GM21526 (cell line): Measurements from ENCODE around the gene MRS2.
"Not testable (repeated sequence)": the region's sequence is repeated elsewhere in the genome, so short reads cannot be mapped to it uniquely, and the experiment has no call there.

Experiments used
- ATAC-seq: cut with Tn5 transposase; IDR thresholded peaks from one replicate; pipeline ENCODE4 v1.9.1; 2021; ENCODE audit warnings: moderate library complexity; ENCODE audit not compliant: unreplicated experiment, low FRiP score

The MRS2 gene, protein sequence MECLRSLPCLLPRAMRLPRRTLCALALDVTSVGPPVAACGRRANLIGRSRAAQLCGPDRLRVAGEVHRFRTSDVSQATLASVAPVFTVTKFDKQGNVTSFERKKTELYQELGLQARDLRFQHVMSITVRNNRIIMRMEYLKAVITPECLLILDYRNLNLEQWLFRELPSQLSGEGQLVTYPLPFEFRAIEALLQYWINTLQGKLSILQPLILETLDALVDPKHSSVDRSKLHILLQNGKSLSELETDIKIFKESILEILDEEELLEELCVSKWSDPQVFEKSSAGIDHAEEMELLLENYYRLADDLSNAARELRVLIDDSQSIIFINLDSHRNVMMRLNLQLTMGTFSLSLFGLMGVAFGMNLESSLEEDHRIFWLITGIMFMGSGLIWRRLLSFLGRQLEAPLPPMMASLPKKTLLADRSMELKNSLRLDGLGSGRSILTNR

GRCh38 chr6:24402697-24403500 is at the start of gene MRS2:
Gene MRS2 (plus strand): TSS chr6:24402936. CDS start chr6:24403047, 111 bp downstream.
- ATAC-seq, result peak; percentile 98

GRCh38 chr6:24353861-24354260 is 48.9 kb upstream of the MRS2 start:
- ATAC-seq, result no peak

DNA sequence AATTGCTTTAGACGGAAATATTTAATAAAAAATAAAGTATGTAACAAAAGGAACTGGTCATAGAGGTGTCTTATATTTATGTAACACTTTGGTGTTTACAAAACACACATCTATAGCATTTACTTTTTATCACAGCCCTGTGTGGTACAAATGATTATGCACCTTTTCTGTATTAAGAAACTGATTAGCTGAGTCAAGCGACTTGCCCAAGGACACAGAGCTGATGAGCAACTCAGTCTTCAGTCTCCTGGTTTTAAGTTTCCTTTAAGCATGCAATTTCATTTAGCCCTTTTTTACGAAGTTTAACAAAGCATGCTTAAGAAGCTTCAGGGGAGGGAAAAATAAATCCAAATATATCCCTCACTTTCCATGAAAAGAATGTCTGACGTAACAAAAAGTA is 47.3 kb upstream of the MRS2 start:
- ATAC-seq, result no peak

GRCh38 chr6:24356310-24356973 is 46.3 kb upstream of the MRS2 start:
- ATAC-seq, result no peak

- no peak for ATAC-seq
Measured at GRCh38 chr6:24357336-24358218, 45.2 kb upstream of the MRS2 start, which contains the start of gene DCDC2. Gene DCDC2 (minus strand): TSS chr6:24358059. CDS start chr6:24357750, 309 bp downstream.

DNA sequence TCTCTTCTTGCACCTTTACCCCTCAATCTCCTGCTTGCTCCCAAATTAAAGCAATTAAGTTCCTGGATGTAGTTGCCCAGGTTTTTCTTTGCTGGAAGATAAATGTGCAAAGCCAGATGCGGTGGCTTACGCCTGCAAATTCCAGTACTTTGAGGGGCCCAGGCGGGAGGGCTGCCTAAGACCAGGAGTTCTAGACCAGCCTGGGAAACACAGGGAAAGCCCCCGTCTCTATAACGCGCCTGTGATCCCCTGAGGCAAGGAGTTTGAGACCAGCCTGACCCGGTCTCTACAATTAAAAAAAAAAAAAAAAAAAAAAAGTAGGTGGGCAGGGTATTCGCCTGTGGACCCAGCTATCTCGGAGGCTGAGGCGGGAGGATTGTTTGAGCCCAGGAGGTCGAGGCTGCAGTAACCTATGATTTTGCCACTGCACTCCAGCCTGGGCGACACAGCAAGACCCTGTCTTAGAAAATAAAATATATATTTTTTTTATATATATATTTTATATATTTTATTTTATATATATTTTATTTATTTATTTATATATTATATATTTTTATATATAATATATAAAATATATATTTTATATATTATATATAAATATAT is 44.4 kb upstream of the MRS2 start:
- no peak for ATAC-seq

DNA sequence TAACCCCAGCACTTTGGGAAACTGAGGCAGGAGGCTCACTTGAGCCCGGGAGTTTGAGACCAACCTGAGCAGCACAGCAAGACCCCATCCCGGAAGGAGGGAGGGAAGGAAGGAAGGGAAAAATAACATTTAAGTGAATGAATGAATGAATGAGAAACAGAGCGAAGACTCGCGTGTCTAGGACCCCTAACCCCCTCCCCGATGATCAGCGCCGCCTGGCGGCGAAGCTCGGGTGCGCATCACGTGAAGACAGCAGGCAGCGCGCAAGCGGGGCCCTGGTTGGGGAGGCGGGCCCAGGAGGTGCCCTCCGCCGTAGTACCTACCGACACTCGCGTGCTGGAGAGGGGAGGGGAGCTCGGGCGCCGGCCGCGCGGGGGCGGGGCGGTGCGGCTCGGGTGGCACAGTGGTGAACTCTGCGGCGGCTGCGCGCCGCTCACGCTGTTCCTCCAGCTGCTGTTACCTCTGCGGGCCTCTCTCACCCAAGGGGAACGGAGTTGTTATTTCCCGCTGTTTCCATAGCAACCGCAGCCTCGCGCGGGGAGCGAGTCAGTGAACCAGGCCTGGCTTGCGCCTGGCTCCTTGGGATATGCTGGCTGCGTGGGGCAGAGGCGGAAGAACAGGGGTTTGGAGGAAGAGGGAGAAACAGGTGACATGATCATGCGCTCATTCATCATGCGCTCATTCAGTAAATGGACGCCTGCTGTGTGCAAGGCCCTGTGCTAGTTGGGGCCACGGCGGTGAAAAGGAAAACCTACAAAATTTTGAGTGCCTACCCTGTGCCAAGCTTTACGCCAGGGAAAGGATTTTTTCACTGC is 42.9 kb upstream of the MRS2 start:
- peak; percentile 89 for ATAC-seq

GRCh38 chr6:24362363-24362762 is 40.4 kb upstream of the MRS2 start:
- not testable (repeated sequence) for ATAC-seq

GRCh38 chr6:24365103-24365633 is 37.6 kb upstream of the MRS2 start:
- not testable (repeated sequence) for ATAC-seq

DNA sequence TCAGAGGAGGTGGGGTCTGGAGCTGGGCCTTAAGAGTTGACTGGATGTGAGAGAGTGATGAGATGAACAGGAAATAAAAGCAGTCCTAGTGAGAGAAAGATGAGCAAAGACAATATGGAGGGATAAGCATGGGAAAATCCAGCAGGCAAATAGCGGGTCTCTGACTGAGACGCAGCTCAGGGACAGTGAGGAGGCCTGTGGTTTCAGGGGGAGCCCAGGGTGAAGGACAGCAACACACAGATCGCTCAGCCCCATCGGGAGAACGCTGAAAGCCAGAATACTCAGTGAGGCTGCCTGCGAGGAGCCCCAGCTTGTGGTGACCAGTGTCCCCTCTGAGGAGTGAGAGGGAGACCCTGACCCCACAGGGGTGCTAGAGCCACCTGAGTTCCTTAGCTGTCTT is 28.1 kb upstream of the MRS2 start:
- ATAC-seq, result no peak

DNA sequence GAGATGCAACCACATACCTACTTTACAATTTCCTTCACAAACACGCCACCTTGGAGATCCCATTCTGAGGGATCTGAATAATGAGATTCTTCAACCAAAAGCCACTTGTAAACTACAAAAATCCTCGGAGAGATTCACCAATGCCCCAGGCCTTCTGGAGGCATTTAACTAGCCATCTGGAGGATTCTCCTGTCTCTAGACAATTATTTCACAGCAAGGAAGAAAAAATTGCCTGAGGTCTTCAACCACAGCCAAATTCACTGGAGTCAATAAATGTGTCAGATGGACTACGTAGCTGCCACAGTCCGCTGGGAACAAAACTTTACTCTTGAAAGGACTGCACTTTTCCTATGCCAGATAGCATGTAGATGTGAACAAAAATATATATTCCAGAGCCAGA is 25.9 kb upstream of the MRS2 start:
- no peak for ATAC-seq

- no peak for ATAC-seq
Measured at GRCh38 chr6:24378473-24379097, 24.2 kb upstream of the MRS2 start.

DNA sequence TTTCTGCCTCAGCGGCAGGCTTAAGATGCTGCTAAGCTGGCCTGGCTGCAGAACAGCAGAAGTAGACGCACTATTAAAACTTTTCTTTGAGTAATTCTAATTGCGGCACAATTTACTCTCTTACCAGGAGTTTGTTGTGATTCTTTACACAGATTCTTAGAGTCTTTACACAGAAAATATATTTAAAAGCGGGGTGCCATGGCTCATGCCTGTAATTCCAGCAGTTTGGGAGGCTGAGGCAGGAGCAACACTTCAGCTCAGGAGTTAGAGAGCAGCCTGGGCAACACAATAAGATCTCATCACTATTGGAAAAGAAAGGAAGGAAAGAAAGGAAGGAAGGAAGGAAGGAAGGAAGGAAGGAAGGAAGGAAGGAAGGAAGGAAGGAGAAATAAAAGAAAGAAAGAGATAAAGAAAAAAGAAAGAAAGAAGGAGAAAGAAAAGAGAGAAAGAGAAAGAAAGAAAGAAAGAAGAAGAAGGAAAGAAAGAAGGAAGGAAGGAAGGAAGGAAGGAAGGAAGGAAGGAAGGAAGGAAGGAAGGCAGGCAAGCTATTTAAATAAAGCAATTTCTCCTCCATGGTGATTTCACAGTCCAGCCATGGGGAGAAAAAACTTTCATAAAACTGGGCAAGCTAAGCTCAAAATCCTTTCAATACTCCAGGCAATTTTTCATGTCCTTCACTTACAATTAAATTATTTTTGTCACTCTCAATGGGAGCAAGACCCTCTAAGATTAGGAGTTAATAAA is 21.1 kb upstream of the MRS2 start:
- no peak for ATAC-seq

- ATAC-seq, result no peak
Measured at GRCh38 chr6:24382220-24382540, 20.6 kb upstream of the MRS2 start.

- not testable (repeated sequence) for ATAC-seq
Measured at GRCh38 chr6:24382891-24383494, 19.7 kb upstream of the MRS2 start.

DNA sequence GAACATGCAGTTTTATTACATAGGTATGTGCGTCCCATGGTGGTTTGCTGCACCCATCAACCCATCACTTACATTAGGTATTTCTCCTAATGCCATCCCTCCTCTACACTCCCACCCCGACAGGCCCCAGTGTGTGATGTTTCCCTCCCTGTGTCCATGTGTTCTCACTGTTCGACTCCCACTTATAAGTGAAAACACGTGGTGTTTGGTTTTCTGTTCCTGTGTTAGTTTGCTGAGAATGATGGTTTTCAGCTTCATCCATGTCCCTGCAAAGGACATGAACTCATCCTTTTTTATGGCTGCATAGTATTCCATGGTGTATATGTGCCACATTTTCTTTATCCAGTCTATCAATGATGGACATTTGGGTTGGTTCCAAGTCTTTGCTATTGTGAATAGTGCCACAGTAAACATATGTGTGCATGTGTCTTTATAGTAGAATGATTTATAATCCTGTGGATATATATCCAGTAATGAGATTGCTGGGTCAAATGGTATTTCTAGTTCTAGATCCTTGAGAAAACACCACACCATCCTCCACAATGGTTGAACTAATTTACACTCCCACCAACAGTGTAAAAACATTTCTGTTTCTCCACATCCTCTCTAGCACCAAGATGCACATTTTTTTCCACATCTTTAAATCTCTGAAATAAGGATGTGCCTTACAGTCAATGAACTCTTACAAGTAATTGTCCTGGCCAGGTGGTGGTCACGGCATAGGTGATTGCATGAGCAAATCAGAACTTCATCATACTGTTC is 18.2 kb upstream of the MRS2 start:
- ATAC-seq, result not testable (repeated sequence)
